Uterus (tissue), 2 donors: ENCODE measurements around the gene ARFRP1.

Source experiments
- POLR2A ChIP-seq, 2 donors: fragments of 450-650 bp; IDR thresholded peaks; one replicate each; pipeline ENCODE4 v1.6.1; 2016; ENCODE audit warnings: antibody characterized with exemption in 2 of 2, mild to moderate bottlenecking in 1 of 2, moderate library complexity in 1 of 2
- TF ChIP-seq, protein P1 (sequence below), 4 experiments: fragments of 200-600 bp in 2 of 4; fragments of 450-650 bp in 2 of 4; sonication (generic) in 2 of 4; IDR thresholded peaks; one replicate each; pipeline ENCODE4 v1.5.1; 2016 to 2019; ENCODE audit warnings: antibody characterized with exemption in 4 of 4, mild to moderate bottlenecking in 2 of 4, moderate library complexity in 1 of 4

DNA sequence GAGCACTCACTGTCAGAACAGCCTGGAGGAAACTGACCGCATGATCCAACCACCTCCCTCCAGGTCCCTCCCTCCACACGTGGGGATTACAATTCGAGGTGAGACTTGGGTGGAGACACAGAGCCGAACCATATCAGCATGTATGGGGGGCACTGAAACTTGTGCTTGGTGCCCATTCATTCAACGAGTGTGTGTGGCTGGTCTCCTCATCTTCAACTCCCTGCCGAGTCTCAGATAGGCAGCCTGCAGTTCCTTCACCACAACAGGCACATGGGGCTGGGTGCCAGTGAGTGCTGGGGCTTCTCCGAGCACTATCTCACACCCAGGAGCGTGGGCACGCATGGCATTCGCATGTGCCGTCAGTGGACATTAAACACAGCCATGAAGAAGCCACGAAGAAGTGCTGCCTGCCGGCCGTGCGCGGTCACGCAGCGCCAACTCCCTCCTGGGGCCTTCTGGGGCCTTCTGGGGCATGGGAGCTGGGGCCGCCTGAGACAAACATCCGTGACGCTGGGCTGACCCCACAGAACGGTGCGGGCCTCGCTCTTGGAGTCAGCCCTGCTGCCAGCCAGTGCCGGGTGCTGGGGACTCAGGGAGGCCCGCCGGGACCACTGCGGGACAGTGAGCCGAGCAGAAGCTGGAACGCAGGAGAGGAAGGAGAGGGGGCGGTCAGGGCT is 50.4 kb downstream of the ARFRP1 start:
- TF ChIP-seq, protein P1, sequence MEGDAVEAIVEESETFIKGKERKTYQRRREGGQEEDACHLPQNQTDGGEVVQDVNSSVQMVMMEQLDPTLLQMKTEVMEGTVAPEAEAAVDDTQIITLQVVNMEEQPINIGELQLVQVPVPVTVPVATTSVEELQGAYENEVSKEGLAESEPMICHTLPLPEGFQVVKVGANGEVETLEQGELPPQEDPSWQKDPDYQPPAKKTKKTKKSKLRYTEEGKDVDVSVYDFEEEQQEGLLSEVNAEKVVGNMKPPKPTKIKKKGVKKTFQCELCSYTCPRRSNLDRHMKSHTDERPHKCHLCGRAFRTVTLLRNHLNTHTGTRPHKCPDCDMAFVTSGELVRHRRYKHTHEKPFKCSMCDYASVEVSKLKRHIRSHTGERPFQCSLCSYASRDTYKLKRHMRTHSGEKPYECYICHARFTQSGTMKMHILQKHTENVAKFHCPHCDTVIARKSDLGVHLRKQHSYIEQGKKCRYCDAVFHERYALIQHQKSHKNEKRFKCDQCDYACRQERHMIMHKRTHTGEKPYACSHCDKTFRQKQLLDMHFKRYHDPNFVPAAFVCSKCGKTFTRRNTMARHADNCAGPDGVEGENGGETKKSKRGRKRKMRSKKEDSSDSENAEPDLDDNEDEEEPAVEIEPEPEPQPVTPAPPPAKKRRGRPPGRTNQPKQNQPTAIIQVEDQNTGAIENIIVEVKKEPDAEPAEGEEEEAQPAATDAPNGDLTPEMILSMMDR (IDR thresholded peaks at IDR 0.05), result no peak
- TF ChIP-seq POLR2A (IDR thresholded peaks at IDR 0.05), result no peak
